Endodermal cell (in vitro differentiated cells): ENCODE measurements around the gene TATDN2. TPM values are rescaled to one million over a fixed set of nuclear protein-coding genes. Genes with fewer than 3 reads are reported as not detected.

ENCODE experiments used
- DNase-seq: peaks from one replicate; pipeline ENCODE4 v3.0.0-alpha.2; 2017
- H3K27ac ChIP-seq: 2 replicates; pipeline ENCODE4 v1.5.1; 2013; ENCODE audit warnings: mild to moderate bottlenecking, low read depth, low read length, moderate library complexity
- H3K27me3 ChIP-seq: 2 replicates; pipeline ENCODE4 v1.6.1; 2013; ENCODE audit warnings: mild to moderate bottlenecking, low read length, moderate library complexity; ENCODE audit not compliant: insufficient read depth, control insufficient read depth, poor library complexity, severe bottlenecking
- H3K36me3 ChIP-seq: 2 replicates; pipeline ENCODE4 v1.7.0; 2013; ENCODE audit warnings: mild to moderate bottlenecking, low read length, moderate library complexity; ENCODE audit not compliant: control insufficient read depth, insufficient read depth
- H3K4me1 ChIP-seq: one replicate; pipeline ENCODE4 v1.7.0; 2013; ENCODE audit warnings: low read length; ENCODE audit not compliant: control insufficient read depth, insufficient read depth
- H3K4me3 ChIP-seq: 2 replicates; pipeline ENCODE4 v1.5.1; 2013; ENCODE audit warnings: mild to moderate bottlenecking, low read length, moderate library complexity
- H3K9ac ChIP-seq: 2 replicates; pipeline ENCODE4 v1.6.1; 2013; ENCODE audit warnings: mild to moderate bottlenecking, low read length, moderate library complexity; ENCODE audit not compliant: poor library complexity, severe bottlenecking; ENCODE audit errors: extremely low read depth
- H3K9me3 ChIP-seq: 2 replicates; pipeline ENCODE4 v1.6.1; 2013; ENCODE audit warnings: mild to moderate bottlenecking, low read length, moderate library complexity; ENCODE audit not compliant: control insufficient read depth
- H3K27ac Mint-ChIP-seq: 2 replicates; pipeline ENCODE4 v1.8.0; 2020; ENCODE audit warnings: mixed read lengths
- H3K27me3 Mint-ChIP-seq: 2 replicates; pipeline ENCODE4 v1.8.0; 2021; ENCODE audit warnings: mild to moderate bottlenecking, mixed read lengths; ENCODE audit not compliant: insufficient read depth
- H3K36me3 Mint-ChIP-seq: 2 replicates; pipeline ENCODE4 v1.8.0; 2020; ENCODE audit warnings: low read depth, mixed read lengths
- H3K4me1 Mint-ChIP-seq: 2 replicates; pipeline ENCODE4 v1.8.0; 2020; ENCODE audit warnings: mixed read lengths
- H3K4me3 Mint-ChIP-seq: 2 replicates; pipeline ENCODE4 v1.8.0; 2020; ENCODE audit warnings: mild to moderate bottlenecking, moderate library complexity, mixed read lengths
- H3K9me3 Mint-ChIP-seq: 2 replicates; pipeline ENCODE4 v1.8.0; 2020; ENCODE audit warnings: mild to moderate bottlenecking, mixed read lengths
- CTCF ChIP-seq: fragments of 200-600 bp; sonication (generic); conservative IDR thresholded peaks from 2 replicates; pipeline ENCODE4 v1.5.0; 2021; ENCODE audit warnings: antibody characterized with exemption, mild to moderate bottlenecking
- WGBS, 2 experiments: methylation state at CpG; one replicate each; pipeline versions ENCODE4 v1.1.5 to v1.1.7; 2013; ENCODE audit warnings: missing lambda C conversion rate in 2 of 2, mixed read lengths in 1 of 2; ENCODE audit not compliant: insufficient coverage in 1 of 2, insufficient read length in 1 of 2; 5-methylcytosine and 5-hydroxymethylcytosine counted together
- total RNA-seq, 2 donors: library from RNA; stranded (reverse); fragmentation: NEBNext Ultra II Directional in 1 of 2; extraction: Animal tissue kit (Norgen Biotek cat#: 25700) in 1 of 2; gene quantifications; 2 replicates in 1 of 2; 3 replicates in 1 of 2; pipeline ENCODE4 v1.2.1, GENCODE V29; 2021

Gene TATDN2
- total RNA-seq, 2 donors from 2014 or later: 34.0 to 34.1 TPM

GRCh38 chr3:10247679-10248183, 528 bp upstream of the TATDN2 start:
- no peaks in the 10 kb centered on the region for H3K4me1 ChIP-seq
- H3K9me3 ChIP-seq: peaks cover 19% of the 10 kb centered on the region
- peaks cover 13% of the 10 kb centered on the region for H3K36me3 Mint-ChIP-seq
- H3K4me3 Mint-ChIP-seq: peak overlapping the region; percentile 86
- H3K27ac ChIP-seq: no peak overlapping the region
- peak overlapping the region; percentile 85 for H3K27ac Mint-ChIP-seq
- peaks cover 22% of the 10 kb centered on the region for H3K4me1 Mint-ChIP-seq
- DNase-seq: no peak
- peaks cover 38% of the 10 kb centered on the region for H3K9me3 Mint-ChIP-seq
- TF ChIP-seq CTCF: no peak
- H3K9ac ChIP-seq: no peak overlapping the region
- H3K27me3 Mint-ChIP-seq: peaks cover 11% of the 10 kb centered on the region
- H3K27me3 ChIP-seq: no peaks in the 10 kb centered on the region
- H3K36me3 ChIP-seq: peaks cover 6% of the 10 kb centered on the region
- WGBS, 2 experiments: 81 to 88% methylated on average over 7 to 14 of the region's 14 CpGs
- H3K4me3 ChIP-seq: peak overlapping the region; percentile 54

GRCh38 chr3:10248984-10249748, 907 bp downstream of the TATDN2 start:
- H3K4me3 Mint-ChIP-seq: peak overlapping the region; percentile 86
- H3K36me3 ChIP-seq: peaks cover 18% of the 10 kb centered on the region
- H3K4me1 Mint-ChIP-seq: peaks cover 22% of the 10 kb centered on the region
- H3K4me1 ChIP-seq: no peaks in the 10 kb centered on the region
- H3K9ac ChIP-seq: peak overlapping the region; percentile 81
- H3K36me3 Mint-ChIP-seq: peaks cover 27% of the 10 kb centered on the region
- H3K27me3 Mint-ChIP-seq: peaks cover 11% of the 10 kb centered on the region
- peak overlapping the region; percentile 90 for H3K27ac Mint-ChIP-seq
- peaks cover 38% of the 10 kb centered on the region for H3K9me3 Mint-ChIP-seq
- DNase-seq: peak; percentile 72
- no peak overlapping the region for H3K27ac ChIP-seq
- peaks cover 19% of the 10 kb centered on the region for H3K9me3 ChIP-seq
- WGBS, 2 experiments: 5 to 13% methylated on average over 11 to 32 of the region's 32 CpGs
- peak overlapping the region; percentile 96 for H3K4me3 ChIP-seq
- H3K27me3 ChIP-seq: no peaks in the 10 kb centered on the region
- no peak for TF ChIP-seq CTCF

GRCh38 chr3:10249833-10250232, 1.6 kb downstream of the TATDN2 start:
- Histone ChIP-seq H3K27me3 (no peaks in the 10 kb centered on the region), H3K4me1 (no peaks in the 10 kb centered on the region), H3K9me3 (peaks cover 13% of the 10 kb centered on the region), H3K4me3 (peak overlapping the region; percentile 96), H3K9ac (peak overlapping the region; percentile 81), H3K36me3 (peaks cover 19% of the 10 kb centered on the region), H3K27ac (no peak overlapping the region)
- TF ChIP-seq CTCF: no peak
- peaks cover 31% of the 10 kb centered on the region for H3K9me3 Mint-ChIP-seq
- H3K27me3 Mint-ChIP-seq: peaks cover 11% of the 10 kb centered on the region
- H3K4me3 Mint-ChIP-seq: peak overlapping the region; percentile 86
- H3K4me1 Mint-ChIP-seq: peaks cover 22% of the 10 kb centered on the region
- WGBS, 2 experiments: 47% methylated on average over 3 of the region's 3 CpGs; no CpG with 5 or more reads in 1 of the 2 experiments
- peaks cover 33% of the 10 kb centered on the region for H3K36me3 Mint-ChIP-seq
- peak overlapping the region; percentile 90 for H3K27ac Mint-ChIP-seq
- DNase-seq: no peak
